ENCODE results near the gene HK2.

The HK2 gene

GRCh38 chr2:74856004-74856578 is 22.2 kb downstream of the HK2 start:
- Histone ChIP-seq H3K79me2 (ENCODE audit: low read length) (peaks cover 61% of the 10 kb centered on the region), H3K9me3 (replicated peaks; ENCODE audit: insufficient read depth, low read length) (no peaks in the 10 kb centered on the region), H3K27me3 (replicated peaks; ENCODE audit: insufficient read depth, low read length) (no peaks in the 10 kb centered on the region), H3K27ac (ENCODE audit: low read length) (no peak overlapping the region), H3K4me2 (ENCODE audit: low read depth, low read length) (no peak overlapping the region), H2AFZ (ENCODE audit: low read length) (no peak overlapping the region), H3K9me2 (replicated peaks; ENCODE audit: insufficient read depth, low read length) (no peaks in the 10 kb centered on the region), H3F3A (ENCODE audit: insufficient read depth, low read length) (no peaks in the 10 kb centered on the region), H3K36me3 (replicated peaks; ENCODE audit: insufficient read depth, low read length) (no peaks in the 10 kb centered on the region), H3K4me1 (ENCODE audit: low read length) (peaks cover 5% of the 10 kb centered on the region), H3K9ac (ENCODE audit: low read length) (no peak overlapping the region), H4K20me1 (ENCODE audit: insufficient read depth, low read length) (no peaks in the 10 kb centered on the region; the same call in 1 of the 2 replicates), H3K4me3 (ENCODE audit: low read length) (no peak overlapping the region)
- no peak for TF ChIP-seq EZH2 (optimal IDR thresholded peaks at IDR 0.05; ENCODE audit: low read depth, low read length)
- DNase-seq: no peak

GRCh38 chr2:74856599-74856998 is 22.7 kb downstream of the HK2 start:
- Histone ChIP-seq H3K4me1 (ENCODE audit: low read length) (0 out of 2 replicates have a peak, but pooled peaks cover under 1% of the 10 kb centered on the region), H3K27me3 (replicated peaks; ENCODE audit: insufficient read depth, low read length) (no peaks in the 10 kb centered on the region), H3K4me3 (ENCODE audit: low read length) (no peak overlapping the region), H3F3A (ENCODE audit: insufficient read depth, low read length) (no peaks in the 10 kb centered on the region), H3K4me2 (ENCODE audit: low read depth, low read length) (no peak overlapping the region), H3K79me2 (ENCODE audit: low read length) (peaks cover 56% of the 10 kb centered on the region), H4K20me1 (ENCODE audit: insufficient read depth, low read length) (no peaks in the 10 kb centered on the region; the same call in 1 of the 2 replicates), H3K9me3 (replicated peaks; ENCODE audit: insufficient read depth, low read length) (no peaks in the 10 kb centered on the region), H3K9ac (ENCODE audit: low read length) (no peak overlapping the region), H3K27ac (ENCODE audit: low read length) (no peak overlapping the region), H2AFZ (ENCODE audit: low read length) (no peak overlapping the region), H3K9me2 (replicated peaks; ENCODE audit: insufficient read depth, low read length) (no peaks in the 10 kb centered on the region), H3K36me3 (replicated peaks; ENCODE audit: insufficient read depth, low read length) (no peaks in the 10 kb centered on the region)
- DNase-seq: no peak
- TF ChIP-seq, protein P1, sequence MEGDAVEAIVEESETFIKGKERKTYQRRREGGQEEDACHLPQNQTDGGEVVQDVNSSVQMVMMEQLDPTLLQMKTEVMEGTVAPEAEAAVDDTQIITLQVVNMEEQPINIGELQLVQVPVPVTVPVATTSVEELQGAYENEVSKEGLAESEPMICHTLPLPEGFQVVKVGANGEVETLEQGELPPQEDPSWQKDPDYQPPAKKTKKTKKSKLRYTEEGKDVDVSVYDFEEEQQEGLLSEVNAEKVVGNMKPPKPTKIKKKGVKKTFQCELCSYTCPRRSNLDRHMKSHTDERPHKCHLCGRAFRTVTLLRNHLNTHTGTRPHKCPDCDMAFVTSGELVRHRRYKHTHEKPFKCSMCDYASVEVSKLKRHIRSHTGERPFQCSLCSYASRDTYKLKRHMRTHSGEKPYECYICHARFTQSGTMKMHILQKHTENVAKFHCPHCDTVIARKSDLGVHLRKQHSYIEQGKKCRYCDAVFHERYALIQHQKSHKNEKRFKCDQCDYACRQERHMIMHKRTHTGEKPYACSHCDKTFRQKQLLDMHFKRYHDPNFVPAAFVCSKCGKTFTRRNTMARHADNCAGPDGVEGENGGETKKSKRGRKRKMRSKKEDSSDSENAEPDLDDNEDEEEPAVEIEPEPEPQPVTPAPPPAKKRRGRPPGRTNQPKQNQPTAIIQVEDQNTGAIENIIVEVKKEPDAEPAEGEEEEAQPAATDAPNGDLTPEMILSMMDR (IDR thresholded peaks at IDR 0.05; ENCODE audit: low read length): no peak
- TF ChIP-seq EZH2phosphoT487 (IDR thresholded peaks at IDR 0.05; ENCODE audit: low read length) (no peak), EZH2 (optimal IDR thresholded peaks at IDR 0.05; ENCODE audit: low read depth, low read length) (no peak)

DNA sequence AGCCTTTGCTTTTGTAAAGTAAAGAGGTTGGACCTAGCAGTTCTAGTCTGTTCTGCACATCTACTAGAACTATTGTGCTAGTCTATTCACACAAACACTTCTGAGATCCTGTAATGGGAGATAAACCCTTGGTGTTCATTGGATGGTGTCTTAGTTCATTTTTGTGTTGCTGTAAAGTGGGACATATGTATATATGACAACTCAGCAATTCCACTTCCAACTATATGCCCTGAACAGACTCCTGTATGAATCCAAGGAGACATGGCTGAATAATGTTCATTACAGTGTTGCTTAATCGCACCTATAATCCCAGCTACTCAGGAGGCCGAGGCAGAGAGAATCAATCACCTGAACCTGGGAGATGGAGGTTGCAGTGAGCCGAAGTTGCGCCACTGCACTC is 23.3 kb downstream of the HK2 start:
- Histone ChIP-seq H3F3A (ENCODE audit: insufficient read depth, low read length) (no peaks in the 10 kb centered on the region), H3K9me3 (replicated peaks; ENCODE audit: insufficient read depth, low read length) (no peaks in the 10 kb centered on the region), H4K20me1 (ENCODE audit: insufficient read depth, low read length) (no peaks in the 10 kb centered on the region; the same call in 1 of the 2 replicates), H3K9me2 (replicated peaks; ENCODE audit: insufficient read depth, low read length) (no peaks in the 10 kb centered on the region), H3K4me3 (ENCODE audit: low read length) (no peak overlapping the region), H3K9ac (ENCODE audit: low read length) (no peak overlapping the region), H2AFZ (ENCODE audit: low read length) (no peak overlapping the region), H3K4me2 (ENCODE audit: low read depth, low read length) (no peak overlapping the region), H3K79me2 (ENCODE audit: low read length) (peaks cover 52% of the 10 kb centered on the region), H3K27me3 (replicated peaks; ENCODE audit: insufficient read depth, low read length) (no peaks in the 10 kb centered on the region), H3K36me3 (replicated peaks; ENCODE audit: insufficient read depth, low read length) (no peaks in the 10 kb centered on the region), H3K27ac (ENCODE audit: low read length) (no peak overlapping the region), H3K4me1 (ENCODE audit: low read length) (no peaks in the 10 kb centered on the region)
- DNase-seq: no peak
- TF ChIP-seq, protein P1 (IDR thresholded peaks at IDR 0.05; ENCODE audit: low read length): no peak
- TF ChIP-seq EZH2 (optimal IDR thresholded peaks at IDR 0.05; ENCODE audit: low read depth, low read length) (no peak), EZH2phosphoT487 (IDR thresholded peaks at IDR 0.05; ENCODE audit: low read length) (no peak)

GRCh38 chr2:74857725-74858124 is 23.8 kb downstream of the HK2 start:
- H4K20me1 ChIP-seq (ENCODE audit: insufficient read depth, low read length): no peaks in the 10 kb centered on the region; the same call in 1 of the 2 replicates
- TF ChIP-seq, protein P1 (IDR thresholded peaks at IDR 0.05; ENCODE audit: low read length): no peak
- TF ChIP-seq EZH2phosphoT487 (IDR thresholded peaks at IDR 0.05; ENCODE audit: low read length) (no peak), EZH2 (optimal IDR thresholded peaks at IDR 0.05; ENCODE audit: low read depth, low read length) (no peak)
- no peaks in the 10 kb centered on the region for H3K4me1 ChIP-seq (ENCODE audit: low read length)
- no peaks in the 10 kb centered on the region for H3K9me2 ChIP-seq (replicated peaks; ENCODE audit: insufficient read depth, low read length)
- no peaks in the 10 kb centered on the region for H3K9me3 ChIP-seq (replicated peaks; ENCODE audit: insufficient read depth, low read length)
- H3F3A ChIP-seq (ENCODE audit: insufficient read depth, low read length): no peaks in the 10 kb centered on the region
- no peaks in the 10 kb centered on the region for H3K36me3 ChIP-seq (replicated peaks; ENCODE audit: insufficient read depth, low read length)
- no peak overlapping the region for H3K4me3 ChIP-seq (ENCODE audit: low read length)
- H3K4me2 ChIP-seq (ENCODE audit: low read depth, low read length): no peak overlapping the region
- peaks cover 52% of the 10 kb centered on the region for H3K79me2 ChIP-seq (ENCODE audit: low read length)
- DNase-seq: no peak
- no peaks in the 10 kb centered on the region for H3K27me3 ChIP-seq (replicated peaks; ENCODE audit: insufficient read depth, low read length)
- H3K27ac ChIP-seq (ENCODE audit: low read length): no peak overlapping the region
- H3K9ac ChIP-seq (ENCODE audit: low read length): no peak overlapping the region
- no peak overlapping the region for H2AFZ ChIP-seq (ENCODE audit: low read length)

Data from MM.1S (cell line).